ENCODE measurements around the gene NEK1.
"Not testable (repeated sequence)": the region's sequence is repeated elsewhere in the genome, so short reads cannot be mapped to it uniquely, and the experiment has no call there.

NEK1 gene

DNA sequence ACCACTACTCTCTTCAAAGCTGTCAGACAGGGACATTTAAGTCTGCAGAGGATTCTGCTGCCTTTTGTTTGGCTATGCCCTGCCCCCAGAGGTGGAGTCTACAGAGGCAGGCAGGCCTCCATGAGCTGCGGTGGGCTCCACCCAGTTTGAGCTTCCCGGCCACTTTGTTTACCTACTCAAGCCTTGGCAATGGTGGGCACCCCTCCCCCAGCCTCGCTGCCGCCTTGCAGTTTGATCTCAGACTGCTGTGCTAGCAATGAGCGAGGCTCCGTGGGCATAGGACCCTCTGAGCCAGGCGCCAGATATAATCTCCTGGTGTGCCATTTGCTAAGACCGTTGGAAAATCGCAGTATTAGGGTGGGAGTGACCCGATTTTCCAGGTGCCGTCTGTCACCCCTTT lies 112.5 kb downstream of the NEK1 start:
- not testable (repeated sequence) for H3K36me3 ChIP-seq (replicated peaks in 1 of 2; ENCODE audit: control insufficient read depth in 2 of 2, insufficient read depth in 2 of 2, low read length in 2 of 2); H3K18ac ChIP-seq (ENCODE audit: low read length); H3K4me1 ChIP-seq (ENCODE audit: control insufficient read depth in 2 of 2, insufficient read depth in 1 of 2, low read depth in 1 of 2, low read length in 2 of 2); DNase-seq (ENCODE audit: low spot score); H3K4me3 ChIP-seq (ENCODE audit: low read length in 2 of 2); H3K4ac ChIP-seq (ENCODE audit: low read length); H3K27ac ChIP-seq (replicated peaks; ENCODE audit: low read length); H2BK120ac ChIP-seq (ENCODE audit: low read depth, low read length); H3K4me2 ChIP-seq (ENCODE audit: insufficient read depth, low read length, poor library complexity, severe bottlenecking); H3K14ac ChIP-seq (ENCODE audit: low read length); H2BK15ac ChIP-seq (ENCODE audit: low read length); H4K8ac ChIP-seq (ENCODE audit: low read depth, low read length); H3K27me3 ChIP-seq (ENCODE audit: control insufficient read depth in 3 of 3, insufficient read depth in 3 of 3, low read depth in 1 of 3, low read length in 3 of 3); H2BK12ac ChIP-seq (ENCODE audit: low read length); H3K79me1 ChIP-seq (ENCODE audit: low read depth, low read length); H2AFZ ChIP-seq (ENCODE audit: low read length); H3K23ac ChIP-seq (ENCODE audit: low read depth, low read length, poor library complexity); H3K9ac ChIP-seq (ENCODE audit: low read depth, low read length, poor library complexity); H2AK5ac ChIP-seq (ENCODE audit: low read depth, low read length); H2BK5ac ChIP-seq (ENCODE audit: low read length); H4K91ac ChIP-seq (ENCODE audit: low read depth, low read length, poor library complexity)
- no CpG with 5 or more reads among the region's 11 CpGs for WGBS, 2 donors (ENCODE audit: extremely low coverage in 2 of 2, insufficient read length in 2 of 2, insufficient replicate concordance in 1 of 2)
- H3K9me3 ChIP-seq (replicated peaks in 1 of 2; ENCODE audit: control insufficient read depth in 2 of 2, insufficient read depth in 1 of 2, low read depth in 1 of 2, low read length in 2 of 2) = peaks cover 0 to 24% of the 10 kb centered on the region in 2 donors

DNA sequence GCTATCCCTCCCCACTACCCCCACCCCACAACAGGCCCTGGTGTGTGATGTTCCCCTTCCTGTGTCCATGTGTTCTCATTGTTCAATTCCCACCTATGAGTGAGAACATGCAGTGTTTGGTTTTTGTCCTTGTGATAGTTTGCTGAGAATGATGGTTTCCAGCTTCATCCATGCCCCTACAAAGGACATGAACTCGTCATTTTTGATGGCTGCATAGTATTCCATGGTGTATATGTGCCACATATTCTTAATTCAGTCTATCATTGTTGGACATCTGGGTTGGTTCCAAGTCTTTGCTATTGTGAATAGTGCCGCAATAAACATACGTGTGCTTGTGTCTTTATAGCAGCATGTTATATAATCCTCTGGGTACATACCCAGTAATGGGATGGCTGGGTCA lies 118.1 kb downstream of the NEK1 start:
- H3K9me3 ChIP-seq (replicated peaks in 1 of 2; ENCODE audit: control insufficient read depth in 2 of 2, insufficient read depth in 1 of 2, low read depth in 1 of 2, low read length in 2 of 2); H3K27ac ChIP-seq (replicated peaks; ENCODE audit: low read length); H3K4me2 ChIP-seq (ENCODE audit: insufficient read depth, low read length, poor library complexity, severe bottlenecking); H3K4me1 ChIP-seq (ENCODE audit: control insufficient read depth in 2 of 2, insufficient read depth in 1 of 2, low read depth in 1 of 2, low read length in 2 of 2); H3K27me3 ChIP-seq (ENCODE audit: control insufficient read depth in 3 of 3, insufficient read depth in 3 of 3, low read depth in 1 of 3, low read length in 3 of 3); H3K18ac ChIP-seq (ENCODE audit: low read length); H2BK5ac ChIP-seq (ENCODE audit: low read length); H2AFZ ChIP-seq (ENCODE audit: low read length); H3K4me3 ChIP-seq (ENCODE audit: low read length in 2 of 2); DNase-seq (ENCODE audit: low spot score); H4K8ac ChIP-seq (ENCODE audit: low read depth, low read length); H3K79me1 ChIP-seq (ENCODE audit: low read depth, low read length); H2BK15ac ChIP-seq (ENCODE audit: low read length); H3K36me3 ChIP-seq (replicated peaks in 1 of 2; ENCODE audit: control insufficient read depth in 2 of 2, insufficient read depth in 2 of 2, low read length in 2 of 2); H4K91ac ChIP-seq (ENCODE audit: low read depth, low read length, poor library complexity); H3K23ac ChIP-seq (ENCODE audit: low read depth, low read length, poor library complexity); H3K14ac ChIP-seq (ENCODE audit: low read length); H3K9ac ChIP-seq (ENCODE audit: low read depth, low read length, poor library complexity); H3K4ac ChIP-seq (ENCODE audit: low read length); H2AK5ac ChIP-seq (ENCODE audit: low read depth, low read length); H2BK12ac ChIP-seq (ENCODE audit: low read length); H2BK120ac ChIP-seq (ENCODE audit: low read depth, low read length): not testable (repeated sequence)
- WGBS, 2 donors (ENCODE audit: extremely low coverage in 2 of 2, insufficient read length in 2 of 2, insufficient replicate concordance in 1 of 2) = no CpG with 5 or more reads among the region's 3 CpGs

DNA sequence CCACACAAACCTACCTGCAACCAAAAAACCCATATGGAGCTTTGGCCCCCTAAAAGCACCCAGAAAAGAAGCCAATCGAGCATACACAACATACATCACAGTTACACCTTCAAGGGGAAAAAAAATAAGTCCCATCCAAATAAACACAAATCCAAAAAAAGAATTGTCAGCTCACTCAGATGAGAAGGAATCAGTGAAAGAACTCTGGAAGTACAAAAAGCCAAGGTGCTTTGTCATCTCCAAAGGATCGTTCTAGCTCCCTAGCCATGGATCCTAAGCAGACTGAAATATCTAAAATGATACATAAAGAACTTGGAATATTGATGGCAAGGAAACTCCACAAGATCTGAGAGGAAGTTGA lies 119.2 kb downstream of the NEK1 start:
- no peak overlapping the region for H2AK5ac ChIP-seq (ENCODE audit: low read depth, low read length)
- no peaks in the 10 kb centered on the region for H3K79me1 ChIP-seq (ENCODE audit: low read depth, low read length)
- no peak overlapping the region for H3K9ac ChIP-seq (ENCODE audit: low read depth, low read length, poor library complexity)
- H3K36me3 ChIP-seq (replicated peaks in 1 of 2; ENCODE audit: control insufficient read depth in 2 of 2, insufficient read depth in 2 of 2, low read length in 2 of 2) = peaks cover 0 to 3% of the 10 kb centered on the region in 2 donors
- no peak overlapping the region for H2BK15ac ChIP-seq (ENCODE audit: low read length)
- no peak overlapping the region for H2AFZ ChIP-seq (ENCODE audit: low read length)
- H3K23ac ChIP-seq (ENCODE audit: low read depth, low read length, poor library complexity) = no peak overlapping the region
- H3K18ac ChIP-seq (ENCODE audit: low read length) = no peak overlapping the region
- no peak for DNase-seq (ENCODE audit: low spot score)
- H4K91ac ChIP-seq (ENCODE audit: low read depth, low read length, poor library complexity) = no peak overlapping the region
- H2BK12ac ChIP-seq (ENCODE audit: low read length) = no peak overlapping the region
- H3K4me2 ChIP-seq (ENCODE audit: insufficient read depth, low read length, poor library complexity, severe bottlenecking) = no peak overlapping the region
- no peak overlapping the region for H2BK120ac ChIP-seq (ENCODE audit: low read depth, low read length)
- H3K27ac ChIP-seq (replicated peaks; ENCODE audit: low read length) = no peak overlapping the region
- no peak overlapping the region for H2BK5ac ChIP-seq (ENCODE audit: low read length)
- no peaks in the 10 kb centered on the region for H3K27me3 ChIP-seq (ENCODE audit: control insufficient read depth in 3 of 3, insufficient read depth in 3 of 3, low read depth in 1 of 3, low read length in 3 of 3)
- no peak overlapping the region for H3K4me3 ChIP-seq (ENCODE audit: low read length in 2 of 2)
- no CpG with 5 or more reads among the region's 2 CpGs for WGBS, 2 donors (ENCODE audit: extremely low coverage in 2 of 2, insufficient read length in 2 of 2, insufficient replicate concordance in 1 of 2)
- H3K4ac ChIP-seq (ENCODE audit: low read length) = no peak overlapping the region
- H3K9me3 ChIP-seq (replicated peaks in 1 of 2; ENCODE audit: control insufficient read depth in 2 of 2, insufficient read depth in 1 of 2, low read depth in 1 of 2, low read length in 2 of 2) = peaks cover 6% of the 10 kb centered on the region in 2 donors
- no peak overlapping the region for H3K14ac ChIP-seq (ENCODE audit: low read length)
- H3K4me1 ChIP-seq (ENCODE audit: control insufficient read depth in 2 of 2, insufficient read depth in 1 of 2, low read depth in 1 of 2, low read length in 2 of 2) = no peaks in the 10 kb centered on the region
- H4K8ac ChIP-seq (ENCODE audit: low read depth, low read length) = no peak overlapping the region

DNA sequence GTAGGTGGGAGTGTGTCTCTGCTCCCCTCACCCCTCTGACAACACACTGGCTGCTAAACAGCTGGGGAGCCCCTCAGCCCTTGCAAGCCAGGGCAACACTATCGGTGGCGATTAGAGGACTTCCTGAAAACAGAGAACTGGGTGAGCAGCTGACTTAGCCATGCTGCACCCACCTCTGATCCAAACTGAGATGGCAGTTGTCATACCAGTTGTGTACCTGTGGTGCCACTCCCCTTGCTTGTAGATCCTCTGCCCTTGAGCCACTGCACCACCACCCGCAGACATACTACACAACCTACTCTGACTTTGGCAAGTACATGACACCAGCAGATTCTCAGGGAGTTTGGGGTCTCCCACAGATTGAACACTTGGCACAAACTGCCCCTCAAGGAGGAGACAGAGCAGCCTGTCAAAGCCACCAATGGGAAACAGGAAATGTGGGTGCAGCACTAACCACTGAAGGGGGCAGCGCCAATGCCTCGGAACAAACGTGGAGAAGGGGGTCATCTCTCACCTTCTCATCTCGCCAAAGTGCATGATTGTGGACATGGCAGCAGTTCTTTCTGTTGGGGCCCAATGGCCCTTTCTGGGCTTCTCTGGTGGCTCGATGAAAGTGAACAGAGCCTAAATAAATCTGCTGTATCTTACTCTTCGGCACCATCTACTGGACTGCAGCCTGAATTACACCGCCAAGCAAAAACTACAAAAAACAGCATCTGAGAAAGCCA lies 119.8 kb downstream of the NEK1 start:
- no peak overlapping the region for H3K4ac ChIP-seq (ENCODE audit: low read length)
- H2BK15ac ChIP-seq (ENCODE audit: low read length) = no peak overlapping the region
- no peak overlapping the region for H2BK5ac ChIP-seq (ENCODE audit: low read length)
- DNase-seq (ENCODE audit: low spot score) = peak; percentile 30
- no peak overlapping the region for H4K91ac ChIP-seq (ENCODE audit: low read depth, low read length, poor library complexity)
- H3K4me3 ChIP-seq (ENCODE audit: low read length in 2 of 2) = no peak overlapping the region
- no peaks in the 10 kb centered on the region for H3K27me3 ChIP-seq (ENCODE audit: control insufficient read depth in 3 of 3, insufficient read depth in 3 of 3, low read depth in 1 of 3, low read length in 3 of 3)
- H3K23ac ChIP-seq (ENCODE audit: low read depth, low read length, poor library complexity) = no peak overlapping the region
- no peaks in the 10 kb centered on the region for H3K4me1 ChIP-seq (ENCODE audit: control insufficient read depth in 2 of 2, insufficient read depth in 1 of 2, low read depth in 1 of 2, low read length in 2 of 2)
- no peak overlapping the region for H2BK12ac ChIP-seq (ENCODE audit: low read length)
- H2BK120ac ChIP-seq (ENCODE audit: low read depth, low read length) = no peak overlapping the region
- peak overlapping the region; percentile 57 for H3K14ac ChIP-seq (ENCODE audit: low read length)
- no CpG with 5 or more reads among the region's 10 CpGs for WGBS, 2 donors (ENCODE audit: extremely low coverage in 2 of 2, insufficient read length in 2 of 2, insufficient replicate concordance in 1 of 2)
- peaks cover 6% of the 10 kb centered on the region in 2 donors for H3K9me3 ChIP-seq (replicated peaks in 1 of 2; ENCODE audit: control insufficient read depth in 2 of 2, insufficient read depth in 1 of 2, low read depth in 1 of 2, low read length in 2 of 2)
- H2AFZ ChIP-seq (ENCODE audit: low read length) = no peak overlapping the region
- H4K8ac ChIP-seq (ENCODE audit: low read depth, low read length) = no peak overlapping the region
- peak overlapping the region; percentile 40 for H2AK5ac ChIP-seq (ENCODE audit: low read depth, low read length)
- H3K79me1 ChIP-seq (ENCODE audit: low read depth, low read length) = no peaks in the 10 kb centered on the region
- peaks cover 0 to 3% of the 10 kb centered on the region in 2 donors for H3K36me3 ChIP-seq (replicated peaks in 1 of 2; ENCODE audit: control insufficient read depth in 2 of 2, insufficient read depth in 2 of 2, low read length in 2 of 2)
- H3K9ac ChIP-seq (ENCODE audit: low read depth, low read length, poor library complexity) = peak overlapping the region; percentile 9
- no peak overlapping the region for H3K4me2 ChIP-seq (ENCODE audit: insufficient read depth, low read length, poor library complexity, severe bottlenecking)
- H3K27ac ChIP-seq (replicated peaks; ENCODE audit: low read length) = no peak overlapping the region
- peak overlapping the region; percentile 32 for H3K18ac ChIP-seq (ENCODE audit: low read length)

All from neuronal stem cell (in vitro differentiated cells).